Measurements from ENCODE around the gene PLXNA1. TPM values are rescaled to one million over a fixed set of nuclear protein-coding genes. Genes with fewer than 3 reads are reported as not detected.

The PLXNA1 gene
- total RNA-seq (10 to 100 TPM; 14.7 to 20.1 (median 15.7) TPM), polyA plus RNA-seq (10 to 100 TPM in 2 of 3 donors, 1 to 10 TPM in 1; 7.7 to 18.0 (median 11.4) TPM)
- long read RNA-seq, donor 1, full-length matches to known transcripts, result 3 of 29 reads
- long read RNA-seq, donor 1, partial matches to known transcripts, result 8 of 29 reads
- long read RNA-seq, donor 1, other reads (novel, unspliced or antisense), result 18 of 29 reads
- long read RNA-seq, donor 2, full-length matches to known transcripts, result 2 of 57 reads
- long read RNA-seq, donor 2, partial matches to known transcripts, result 41 of 57 reads
- long read RNA-seq, donor 2, other reads (novel, unspliced or antisense), result 14 of 57 reads

DNA sequence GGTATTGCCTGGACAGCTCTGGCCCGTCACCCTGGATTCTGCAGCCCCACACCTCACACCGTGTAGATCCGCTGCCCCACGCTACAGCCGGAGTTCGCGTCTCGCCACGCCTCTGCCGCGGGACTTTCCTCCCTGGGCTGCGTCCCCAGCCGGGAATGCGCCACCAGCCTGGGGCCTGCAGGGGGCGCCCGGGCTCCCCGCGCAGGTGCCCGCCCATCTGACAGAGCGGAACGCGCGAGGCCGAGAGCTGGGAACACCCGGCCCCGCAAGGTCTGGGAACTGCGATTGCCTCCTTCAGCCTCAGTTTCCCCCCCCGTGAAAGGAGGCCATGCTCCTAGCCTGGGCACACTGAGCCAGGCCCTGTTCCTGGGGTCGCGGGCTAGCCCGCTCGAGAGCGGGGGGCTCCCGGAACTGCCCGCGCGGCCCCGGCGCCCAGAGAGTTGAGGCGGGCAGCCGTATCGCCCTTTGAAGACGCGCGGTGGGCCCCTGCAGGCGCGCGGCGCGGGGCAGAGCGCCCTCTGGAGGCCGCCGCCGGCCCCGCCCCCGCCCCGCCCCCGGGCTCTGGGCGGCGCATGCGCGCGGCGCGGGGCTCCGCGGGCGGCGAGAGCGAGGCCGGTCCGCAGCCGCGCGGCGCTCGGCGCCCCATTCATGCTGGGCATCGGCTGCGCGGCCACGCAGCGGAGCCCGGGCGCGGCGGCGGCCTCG, at the start of gene PLXNA1:
PLXNA1 (plus strand) TSS at position 645 of the 705 bp plus-strand sequence. CDS start 5,479 bp downstream, outside the sequence.
- peak; percentile 84 to 88 for DNase-seq

DNA sequence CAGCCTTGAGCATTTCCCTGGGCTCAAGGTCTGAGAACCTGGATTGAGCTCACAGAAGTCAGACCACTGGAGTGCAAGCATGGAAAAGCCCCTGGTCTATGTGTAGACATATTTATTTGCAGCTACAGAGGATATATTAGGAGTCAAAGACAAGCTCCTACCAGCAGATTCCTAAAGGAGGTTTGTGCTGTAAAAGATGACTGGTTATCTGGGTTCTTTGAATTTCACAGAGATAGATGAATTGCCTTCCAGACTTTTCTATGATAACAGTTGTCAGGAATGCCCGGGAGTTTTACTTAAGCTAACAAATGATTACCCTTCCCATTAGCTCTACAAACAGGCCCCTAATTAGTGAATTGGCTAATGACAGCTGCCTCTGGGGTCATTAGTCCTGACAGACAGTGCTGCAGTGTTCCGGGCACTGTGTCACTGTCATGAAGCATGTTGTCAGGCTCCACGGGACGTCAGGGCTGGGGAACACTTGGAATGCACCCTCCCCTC, 48.8 kb upstream of the PLXNA1 start:
- no peak overlapping the region for H3K27ac ChIP-seq
- no peaks in the 10 kb centered on the region for H3K9me3 ChIP-seq
- WGBS, 3 donors, result 64 to 91% (median 67%) methylated on average over 4 of the region's 4 CpGs
- DNase-seq (no peak), ATAC-seq (no peak)
- H3K27me3 ChIP-seq (ENCODE audit: insufficient read depth in 3 of 3, low read length in 2 of 3), result no peaks in the 10 kb centered on the region
- H3K4me3 ChIP-seq, result no peak overlapping the region
- no peaks in the 10 kb centered on the region for H3K36me3 ChIP-seq (ENCODE audit: insufficient read depth in 1 of 2, low read depth in 1 of 2)
- intact Hi-C loops (cut with DNase I), result no loop called here
- TF ChIP-seq, protein P1, sequence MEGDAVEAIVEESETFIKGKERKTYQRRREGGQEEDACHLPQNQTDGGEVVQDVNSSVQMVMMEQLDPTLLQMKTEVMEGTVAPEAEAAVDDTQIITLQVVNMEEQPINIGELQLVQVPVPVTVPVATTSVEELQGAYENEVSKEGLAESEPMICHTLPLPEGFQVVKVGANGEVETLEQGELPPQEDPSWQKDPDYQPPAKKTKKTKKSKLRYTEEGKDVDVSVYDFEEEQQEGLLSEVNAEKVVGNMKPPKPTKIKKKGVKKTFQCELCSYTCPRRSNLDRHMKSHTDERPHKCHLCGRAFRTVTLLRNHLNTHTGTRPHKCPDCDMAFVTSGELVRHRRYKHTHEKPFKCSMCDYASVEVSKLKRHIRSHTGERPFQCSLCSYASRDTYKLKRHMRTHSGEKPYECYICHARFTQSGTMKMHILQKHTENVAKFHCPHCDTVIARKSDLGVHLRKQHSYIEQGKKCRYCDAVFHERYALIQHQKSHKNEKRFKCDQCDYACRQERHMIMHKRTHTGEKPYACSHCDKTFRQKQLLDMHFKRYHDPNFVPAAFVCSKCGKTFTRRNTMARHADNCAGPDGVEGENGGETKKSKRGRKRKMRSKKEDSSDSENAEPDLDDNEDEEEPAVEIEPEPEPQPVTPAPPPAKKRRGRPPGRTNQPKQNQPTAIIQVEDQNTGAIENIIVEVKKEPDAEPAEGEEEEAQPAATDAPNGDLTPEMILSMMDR (IDR thresholded peaks at IDR 0.05), result no peak
- H3K4me1 ChIP-seq, result peaks cover 10% of the 10 kb centered on the region

More for the DNA sequence above, at the start of gene PLXNA1:
- Histone ChIP-seq H3K4me1 (peaks cover 11% of the 10 kb centered on the region), H3K4me3 (peak within 1 kb of the TSS; percentile 80), H3K36me3 (ENCODE audit: insufficient read depth in 1 of 2, low read depth in 1 of 2) (no peaks in the 10 kb centered on the region), H3K27ac (peak within 1 kb of the TSS; percentile 62), H3K9me3 (no peaks in the 10 kb centered on the region), H3K27me3 (ENCODE audit: insufficient read depth in 3 of 3, low read length in 2 of 3) (no peaks in the 10 kb centered on the region)
- ATAC-seq, result peak; percentile 85 to 92 (median 89)
- 1% methylated on average over 45 to 89 of the region's 89 CpGs for WGBS, 3 donors
- TF ChIP-seq, protein P1 (IDR thresholded peaks at IDR 0.05), result peak; percentile 75
- intact Hi-C loops (cut with DNase I), result loop anchor here (1.0 to 10.0 kb wide), 6 partner anchors 195 to 565 kb away; no protein-coding TSS in a partner anchor

DNA sequence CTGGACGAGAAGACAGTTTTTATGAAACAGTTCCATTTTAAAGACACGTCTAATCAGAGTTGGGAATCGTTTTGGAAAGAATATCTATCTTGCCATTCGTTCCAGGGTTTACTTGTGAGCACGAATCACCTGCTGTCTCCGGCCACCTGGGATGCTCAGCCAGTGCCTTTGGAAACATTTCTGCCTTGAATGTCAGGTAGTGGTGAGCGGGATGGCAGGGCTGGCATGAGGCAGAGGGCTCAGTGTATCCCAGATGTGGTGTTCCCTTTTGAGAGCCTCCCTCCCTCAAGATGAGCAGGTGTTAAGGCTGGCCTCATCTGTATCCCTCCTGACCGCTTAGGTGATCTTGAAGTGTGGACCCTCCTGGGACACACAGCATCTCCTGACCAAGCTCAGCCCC, 47.9 kb upstream of the PLXNA1 start:
- ATAC-seq, result no peak
- Histone ChIP-seq H3K4me1 (peaks cover 10% of the 10 kb centered on the region), H3K4me3 (no peak overlapping the region), H3K27ac (no peak overlapping the region), H3K36me3 (ENCODE audit: insufficient read depth in 1 of 2, low read depth in 1 of 2) (no peaks in the 10 kb centered on the region), H3K9me3 (no peaks in the 10 kb centered on the region), H3K27me3 (ENCODE audit: insufficient read depth in 3 of 3, low read length in 2 of 3) (no peaks in the 10 kb centered on the region)
- intact Hi-C loops (cut with DNase I), result no loop called here
- no peak for DNase-seq
- 93 to 94% (median 94%) methylated on average over 8 of the region's 8 CpGs for WGBS, 3 donors
- TF ChIP-seq, protein P1 (IDR thresholded peaks at IDR 0.05), result no peak

DNA sequence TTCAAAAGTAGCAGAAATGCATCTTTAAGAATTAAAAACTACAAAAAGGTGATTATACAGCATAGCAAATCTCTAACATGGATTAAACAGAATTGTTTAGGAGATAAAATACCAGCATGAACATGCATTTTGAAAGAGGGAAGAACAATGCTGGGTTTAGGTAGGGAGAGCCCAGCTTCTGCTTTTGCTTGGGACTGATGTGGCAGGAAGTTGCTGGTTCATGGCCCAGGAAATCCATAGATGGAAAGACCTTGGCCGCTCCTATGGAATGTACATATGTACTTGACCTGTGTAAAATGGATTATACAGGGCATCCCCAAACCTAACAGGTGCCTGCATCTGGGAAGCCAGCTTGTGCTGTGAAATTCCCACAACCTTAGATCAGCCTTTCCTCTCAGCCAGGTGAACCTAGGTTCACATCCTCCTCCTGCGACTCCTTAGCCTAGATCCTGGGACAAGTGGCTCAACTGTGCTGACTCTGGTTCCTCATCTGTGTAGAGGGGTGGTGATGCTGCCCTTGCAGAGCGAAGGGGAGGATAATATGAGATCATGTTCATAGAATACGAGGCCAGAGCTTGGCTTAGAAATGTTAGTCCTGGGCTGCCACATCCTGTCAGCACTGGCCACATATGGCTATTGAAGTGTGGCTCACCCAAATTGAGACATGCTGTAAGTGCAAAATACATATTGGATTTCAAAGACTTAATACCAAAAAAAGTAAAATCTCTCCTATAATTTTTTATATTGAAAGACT, 47.0 kb upstream of the PLXNA1 start:
- Histone ChIP-seq H3K9me3 (no peaks in the 10 kb centered on the region), H3K4me3 (no peak overlapping the region), H3K27ac (no peak overlapping the region), H3K27me3 (ENCODE audit: insufficient read depth in 3 of 3, low read length in 2 of 3) (no peaks in the 10 kb centered on the region), H3K36me3 (ENCODE audit: insufficient read depth in 1 of 2, low read depth in 1 of 2) (no peaks in the 10 kb centered on the region), H3K4me1 (peaks cover 10% of the 10 kb centered on the region)
- TF ChIP-seq, protein P1 (IDR thresholded peaks at IDR 0.05), result no peak
- 85 to 94% (median 89%) methylated on average over 4 of the region's 4 CpGs for WGBS, 3 donors
- ATAC-seq (no peak), DNase-seq (no peak)
- intact Hi-C loops (cut with DNase I), result no loop called here

Measured in psoas muscle (tissue), 8 donors.